Right lobe of liver (tissue), 6 donors: Measurements from ENCODE around the gene CR1L. TPM values are rescaled to one million over a fixed set of nuclear protein-coding genes. Genes with fewer than 3 reads are reported as not detected.
"Not testable (repeated sequence)": the region's sequence is repeated elsewhere in the genome, so short reads cannot be mapped to it uniquely, and the experiment has no call there.

Source experiments
- ATAC-seq, 4 donors: fragments of 200-7000 bp; cut with Tn5 transposase; one replicate each; pipeline ENCODE4 v1.9.1; 2020; ENCODE audit warnings: mild to moderate bottlenecking in 4 of 4, moderate library complexity in 4 of 4
- DNase-seq, 3 donors: peaks; one replicate each; pipeline ENCODE4 v3.0.0-alpha.2; 2020
- H3K27ac ChIP-seq, 3 donors: fragments of 200-600 bp; one replicate each; pipeline ENCODE4 v1.8.0; 2022
- H3K27me3 ChIP-seq, 2 donors: fragments of 200-600 bp; one replicate each; pipeline ENCODE4 v1.8.0; 2022
- H3K36me3 ChIP-seq, 4 donors: fragments of 200-600 bp; sonication (generic) in 1 of 4; one replicate each; pipeline versions ENCODE4 v1.5.1 to v1.8.0; 2017 to 2022; ENCODE audit warnings: control low read depth in 1 of 4
- H3K4me1 ChIP-seq, 4 donors: fragments of 200-600 bp; sonication (generic) in 1 of 4; one replicate each; pipeline versions ENCODE4 v1.5.1 to v1.8.0; 2017 to 2022; ENCODE audit warnings: control low read depth in 1 of 4
- H3K4me3 ChIP-seq, 3 donors: fragments of 200-600 bp; one replicate each; pipeline ENCODE4 v1.8.0; 2022
- H3K9me3 ChIP-seq, 4 donors: fragments of 200-600 bp; sonication (generic) in 1 of 4; one replicate each; pipeline versions ENCODE4 v1.5.1 to v1.8.0; 2017 to 2022; ENCODE audit warnings: control low read depth in 1 of 4
- POLR2A ChIP-seq: fragments of 450-650 bp; IDR thresholded peaks from one replicate; pipeline ENCODE4 v1.6.1; 2017; ENCODE audit warnings: antibody characterized with exemption, mild to moderate bottlenecking
- WGBS: methylation state at CpG from one replicate; pipeline ENCODE4 v1.1.6; 2018; ENCODE audit warnings: low coverage, low lambda C conversion rate; ENCODE audit not compliant: insufficient coverage; ENCODE audit errors: missing lambda C conversion rate; 5-methylcytosine and 5-hydroxymethylcytosine counted together
- intact Hi-C, 2 donors: fragments of 100-400 bp; cut with DNase I; formaldehyde crosslinking; loops; one replicate each; pipeline versions ENCODE4 v1.11.2 to v1.14.1; 2022
- total RNA-seq, 6 experiments: library from RNA; depleted of rRNA in 2 of 6; stranded (reverse); fragments of >200 nt in 2 of 6; fragmentation: NEBNext Ultra II Directional in 3 of 6; extraction: Animal tissue kit (Norgen Biotek cat#: 25700) in 3 of 6; gene quantifications; one replicate each; pipeline versions ENCODE4 v1.1.0 to v1.2.4, GENCODE V29; 2016 to 2023
- TF ChIP-seq, protein P1 (sequence below), 4 donors: fragments of 200-600 bp in 3 of 4; fragments of 450-650 bp in 1 of 4; IDR thresholded peaks; one replicate each; pipeline versions ENCODE4 v1.5.1 to v1.8.0; 2016 to 2022; ENCODE audit warnings: antibody characterized with exemption in 4 of 4, mild to moderate bottlenecking in 2 of 4
- donor health status: DM: no; HTN: yes; CAD: no.
- donor health status: DM: no; HTN: no; CAD: no.
- donor health status: DM: no; HTN: no; CAD: no.
- donor health status: DM: no; HTN: yes; CAD: no.
- donor health status: DM: no; HTN: yes; CAD: no.

CR1L gene
- total RNA-seq, 6 experiments from 2014 or later = 0.12 to 1.2 (median 0.49) TPM; not detected in 1

DNA sequence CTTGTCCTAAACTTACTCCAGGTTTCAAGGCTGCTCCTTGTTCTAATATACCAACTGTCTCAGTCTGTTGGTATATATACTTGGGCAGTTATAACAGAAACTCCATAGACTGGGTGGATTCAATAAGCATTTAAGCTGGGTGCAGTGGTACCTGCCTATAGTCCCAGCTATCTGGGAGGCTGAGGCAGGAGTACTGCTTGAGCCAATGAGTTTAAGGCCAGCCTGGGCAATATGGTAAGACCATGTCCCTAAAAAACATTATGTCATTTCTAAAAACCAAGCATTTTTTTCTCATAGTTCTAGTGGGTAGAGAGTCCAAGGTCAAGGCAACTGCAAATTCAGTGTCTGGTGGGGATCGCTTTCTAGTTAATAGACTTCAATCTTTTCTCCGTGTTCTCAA lies 17.4 kb upstream of the CR1L start:
- Histone ChIP-seq H3K27me3 (no peaks in the 10 kb centered on the region), H3K9me3 (no peaks in the 10 kb centered on the region), H3K4me3 (no peak overlapping the region), H3K36me3 (no peaks in the 10 kb centered on the region), H3K4me1 (no peaks in the 10 kb centered on the region), H3K27ac (no peak overlapping the region)
- 92% methylated on average over 2 of the region's 2 CpGs for WGBS
- intact Hi-C loops = no loop called here
- DNase-seq (no peak), ATAC-seq (no peak)
- TF ChIP-seq, protein P1, sequence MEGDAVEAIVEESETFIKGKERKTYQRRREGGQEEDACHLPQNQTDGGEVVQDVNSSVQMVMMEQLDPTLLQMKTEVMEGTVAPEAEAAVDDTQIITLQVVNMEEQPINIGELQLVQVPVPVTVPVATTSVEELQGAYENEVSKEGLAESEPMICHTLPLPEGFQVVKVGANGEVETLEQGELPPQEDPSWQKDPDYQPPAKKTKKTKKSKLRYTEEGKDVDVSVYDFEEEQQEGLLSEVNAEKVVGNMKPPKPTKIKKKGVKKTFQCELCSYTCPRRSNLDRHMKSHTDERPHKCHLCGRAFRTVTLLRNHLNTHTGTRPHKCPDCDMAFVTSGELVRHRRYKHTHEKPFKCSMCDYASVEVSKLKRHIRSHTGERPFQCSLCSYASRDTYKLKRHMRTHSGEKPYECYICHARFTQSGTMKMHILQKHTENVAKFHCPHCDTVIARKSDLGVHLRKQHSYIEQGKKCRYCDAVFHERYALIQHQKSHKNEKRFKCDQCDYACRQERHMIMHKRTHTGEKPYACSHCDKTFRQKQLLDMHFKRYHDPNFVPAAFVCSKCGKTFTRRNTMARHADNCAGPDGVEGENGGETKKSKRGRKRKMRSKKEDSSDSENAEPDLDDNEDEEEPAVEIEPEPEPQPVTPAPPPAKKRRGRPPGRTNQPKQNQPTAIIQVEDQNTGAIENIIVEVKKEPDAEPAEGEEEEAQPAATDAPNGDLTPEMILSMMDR (IDR thresholded peaks at IDR 0.05) = no peak
- TF ChIP-seq POLR2A = no peak

DNA sequence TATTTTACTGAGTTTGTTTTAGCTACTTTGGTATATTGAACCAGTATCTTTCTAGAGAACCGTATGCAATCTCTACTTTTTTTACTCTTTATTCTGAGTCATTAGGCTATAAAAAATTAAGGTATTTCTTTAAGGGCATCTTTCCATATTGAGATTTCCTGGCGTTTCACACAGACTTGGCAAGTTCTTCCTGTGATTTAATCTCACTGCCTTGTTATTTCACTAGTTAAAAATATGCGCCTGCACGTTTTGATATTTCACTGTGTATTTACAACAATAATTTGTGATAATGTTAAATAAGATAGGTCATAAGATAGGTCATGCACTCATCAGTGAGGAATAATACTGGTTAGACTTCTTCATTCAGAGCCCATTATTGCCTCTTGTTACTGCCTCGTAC lies 16.2 kb upstream of the CR1L start:
- DNase-seq = no peak
- H3K27me3 ChIP-seq = no peaks in the 10 kb centered on the region

DNA sequence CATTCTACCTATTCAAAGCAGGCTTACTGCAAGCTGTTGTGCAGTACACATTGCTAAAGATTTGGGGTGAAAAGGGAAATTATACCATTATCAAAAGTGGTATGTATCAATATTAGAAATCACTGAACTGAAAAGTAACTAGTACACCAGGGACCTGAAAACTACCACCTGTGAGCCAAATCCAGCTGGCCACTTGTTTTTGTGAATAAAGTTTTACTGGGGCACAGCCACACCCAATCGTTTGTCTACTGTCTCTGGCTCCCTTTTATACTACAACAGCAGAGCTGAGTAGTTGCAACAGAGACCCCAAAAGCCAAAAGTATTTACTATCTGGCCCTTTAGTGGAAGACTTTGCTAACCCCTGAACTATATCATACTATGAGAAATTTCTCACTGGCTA lies 13.8 kb upstream of the CR1L start:
- Histone ChIP-seq H3K27ac (no peak overlapping the region), H3K4me3 (no peak overlapping the region), H3K9me3 (no peaks in the 10 kb centered on the region), H3K27me3 (no peaks in the 10 kb centered on the region), H3K4me1 (no peaks in the 10 kb centered on the region), H3K36me3 (no peaks in the 10 kb centered on the region)
- DNase-seq (no peak), ATAC-seq (no peak)
- 43% methylated on average over 1 of the region's 1 CpG for WGBS
- intact Hi-C loops = no loop called here
- no peak for TF ChIP-seq POLR2A
- TF ChIP-seq, protein P1 (IDR thresholded peaks at IDR 0.05) = no peak

More for the DNA sequence above, 16.2 kb upstream of the CR1L start:
- intact Hi-C loops = no loop called here
- no peaks in the 10 kb centered on the region for H3K4me1 ChIP-seq
- TF ChIP-seq POLR2A = no peak
- TF ChIP-seq, protein P1 (IDR thresholded peaks at IDR 0.05) = no peak
- H3K4me3 ChIP-seq = no peak overlapping the region
- no peak for ATAC-seq
- no peaks in the 10 kb centered on the region for H3K36me3 ChIP-seq
- 31% methylated on average over 5 of the region's 5 CpGs for WGBS
- no peak overlapping the region for H3K27ac ChIP-seq
- H3K9me3 ChIP-seq = no peaks in the 10 kb centered on the region

DNA sequence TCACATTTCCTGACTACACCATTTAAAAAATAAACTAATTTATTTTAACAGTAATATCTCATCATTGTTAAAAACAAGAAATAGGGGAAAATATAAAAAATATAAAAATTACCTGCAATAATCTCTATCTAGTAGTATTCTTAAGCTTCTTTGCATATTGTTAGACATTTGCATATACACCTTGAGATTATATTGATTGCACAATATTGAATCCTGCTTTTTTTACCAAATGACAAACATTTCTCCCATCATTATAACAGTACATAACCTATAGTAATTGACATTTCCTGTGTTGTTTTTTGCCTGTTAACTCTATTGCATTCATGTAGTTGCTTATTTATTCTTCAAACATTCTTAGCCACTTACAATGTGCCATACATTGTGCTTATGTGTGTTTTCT lies 11.7 kb upstream of the CR1L start:
- no peak for DNase-seq
- intact Hi-C loops = no loop called here
- no peaks in the 10 kb centered on the region for H3K27me3 ChIP-seq
- H3K4me3 ChIP-seq = no peak overlapping the region
- no peak for TF ChIP-seq POLR2A
- TF ChIP-seq, protein P1 (IDR thresholded peaks at IDR 0.05) = no peak
- no peak overlapping the region for H3K27ac ChIP-seq
- no peak for ATAC-seq
- no peaks in the 10 kb centered on the region for H3K36me3 ChIP-seq
- H3K4me1 ChIP-seq = no peaks in the 10 kb centered on the region
- no peaks in the 10 kb centered on the region for H3K9me3 ChIP-seq

DNA sequence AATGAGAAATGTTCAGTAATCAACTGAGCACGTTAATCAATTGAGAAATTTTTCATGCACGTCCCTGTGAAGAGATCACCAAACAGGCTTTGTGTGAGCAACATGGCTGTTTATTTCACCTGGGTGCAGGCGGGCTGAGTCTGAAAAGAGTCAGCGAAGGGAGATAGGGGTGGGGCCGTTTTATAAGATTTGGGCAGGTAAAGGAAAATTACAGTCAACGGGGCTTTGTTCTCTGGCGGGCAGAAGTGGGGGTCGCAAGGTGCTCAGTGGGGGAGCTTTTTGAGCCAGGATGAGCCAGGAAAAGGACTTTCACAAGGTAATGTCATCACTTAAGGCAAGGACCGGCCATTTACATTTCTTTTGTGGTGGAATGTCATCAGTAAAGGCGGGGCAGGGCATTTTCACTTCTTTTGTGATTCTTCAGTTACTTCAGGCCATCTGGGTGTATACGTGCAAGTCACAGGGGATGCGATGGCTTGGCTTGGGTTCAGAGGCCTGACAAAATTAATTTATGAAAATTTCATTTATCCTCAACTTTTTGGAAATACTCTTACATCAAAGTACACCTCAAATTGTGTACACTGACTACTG lies 11.1 kb upstream of the CR1L start:
- H3K4me3 ChIP-seq, H3K36me3 ChIP-seq, ATAC-seq, intact Hi-C loops, H3K27ac ChIP-seq, H3K27me3 ChIP-seq, H3K4me1 ChIP-seq, DNase-seq, H3K9me3 ChIP-seq: not testable (repeated sequence)
- 83% methylated on average over 12 of the region's 12 CpGs for WGBS

DNA sequence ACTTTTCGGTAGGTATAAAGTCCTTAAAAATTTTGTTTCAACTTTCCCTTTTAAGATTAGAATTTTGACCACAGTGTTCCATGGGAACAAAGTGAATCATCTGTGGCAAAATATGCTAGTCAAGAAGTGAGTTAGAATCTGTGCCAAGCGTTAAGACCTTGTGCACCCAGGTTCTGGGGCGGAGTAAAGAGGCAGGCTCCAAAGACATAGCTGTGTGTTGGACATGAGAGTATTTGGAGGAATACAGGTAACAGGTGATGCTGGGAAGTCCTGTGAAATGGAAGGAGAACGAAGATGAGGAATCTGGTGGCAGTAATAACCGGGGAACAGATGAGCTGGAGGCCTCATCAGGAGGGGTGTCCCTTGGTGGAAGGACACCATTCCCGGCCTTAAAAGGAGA lies 10.6 kb upstream of the CR1L start:
- ATAC-seq, H3K27ac ChIP-seq, H3K9me3 ChIP-seq, H3K4me3 ChIP-seq, H3K4me1 ChIP-seq, intact Hi-C loops, H3K36me3 ChIP-seq, DNase-seq, H3K27me3 ChIP-seq: not testable (repeated sequence)
- 77% methylated on average over 5 of the region's 6 CpGs for WGBS

DNA sequence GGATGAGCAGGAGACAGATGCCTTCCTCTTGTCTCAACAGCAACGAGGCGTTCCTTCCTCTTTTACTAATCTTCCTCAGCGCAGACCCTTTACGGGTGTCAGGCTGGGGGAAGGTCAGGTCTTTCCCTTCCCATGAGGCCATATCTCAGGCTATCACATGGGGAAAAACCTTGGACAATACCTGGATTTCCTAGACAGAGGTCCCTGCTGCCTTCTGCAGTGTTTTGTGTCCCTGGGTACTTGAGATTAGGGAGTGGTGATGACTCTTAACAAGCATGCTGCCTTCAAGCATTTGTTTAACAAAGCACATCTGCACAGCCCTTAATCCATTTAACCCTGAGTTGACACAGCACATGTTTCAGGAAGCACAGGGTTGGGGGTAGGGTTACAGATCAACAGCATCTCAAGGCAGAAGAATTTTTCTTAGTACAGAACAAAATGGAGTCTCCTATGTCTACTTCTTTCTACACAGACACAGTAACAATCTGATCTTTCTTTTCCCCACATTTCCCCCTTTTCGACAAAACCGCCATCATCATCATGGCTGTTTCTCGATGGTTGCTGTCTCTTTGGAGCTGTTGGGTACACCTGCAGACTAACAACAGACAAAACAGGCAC lies 9.3 kb upstream of the CR1L start:
- H3K4me1 ChIP-seq, H3K27ac ChIP-seq, H3K27me3 ChIP-seq, H3K9me3 ChIP-seq, intact Hi-C loops, DNase-seq, ATAC-seq, H3K4me3 ChIP-seq, H3K36me3 ChIP-seq: not testable (repeated sequence)
- WGBS = 38% methylated on average over 6 of the region's 7 CpGs

DNA sequence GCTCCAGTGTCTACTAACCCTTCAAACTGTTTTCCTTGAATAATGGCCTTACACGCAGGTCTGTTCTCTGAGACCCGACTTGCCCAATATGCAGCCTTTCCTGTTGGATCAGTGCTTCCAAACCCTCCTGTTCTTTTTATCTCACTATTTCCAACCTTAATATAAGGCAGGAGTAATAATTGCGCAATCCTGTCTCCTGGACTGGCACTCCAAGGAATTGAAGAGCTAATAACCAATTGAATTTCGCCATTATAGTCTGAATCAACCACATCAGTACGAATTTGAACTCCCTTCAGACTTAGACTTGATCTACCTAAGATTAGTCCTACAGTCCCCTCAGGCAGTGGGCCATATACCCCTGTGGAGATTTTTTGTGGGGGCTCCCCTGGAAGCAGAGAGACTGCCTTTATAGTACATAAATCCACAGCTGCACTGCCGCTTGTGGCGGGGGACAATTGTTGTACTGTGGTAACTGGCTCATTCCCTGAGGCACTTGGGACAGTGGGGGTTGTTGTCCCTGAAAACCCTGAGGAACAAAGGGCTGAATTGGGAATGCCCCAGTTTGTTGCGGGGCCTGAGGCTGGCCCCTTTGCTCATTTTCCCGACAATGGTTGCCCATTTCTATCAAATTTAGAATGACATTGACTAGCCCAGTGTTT lies 6.3 kb upstream of the CR1L start:
- H3K4me1 ChIP-seq, DNase-seq, ATAC-seq, H3K9me3 ChIP-seq, H3K27ac ChIP-seq, H3K36me3 ChIP-seq, intact Hi-C loops, H3K27me3 ChIP-seq, H3K4me3 ChIP-seq: not testable (repeated sequence)
- WGBS = 69% methylated on average over 6 of the region's 9 CpGs
